NT2/D1 (cell line): ENCODE results near the gene CACHD1.

Experiments used
- DNase-seq: peaks from one replicate; pipeline ENCODE4 v3.0.0-alpha.2; 2011; ENCODE audit warnings: low read depth, low spot score
- H3K27me3 ChIP-seq: 2 replicates; pipeline ENCODE4 v1.6.0; 2011; ENCODE audit warnings: mild to moderate bottlenecking; ENCODE audit not compliant: insufficient read length, insufficient read depth
- H3K36me3 ChIP-seq: 2 replicates; pipeline ENCODE4 v1.6.1; 2011; ENCODE audit warnings: mild to moderate bottlenecking, low read length, mixed read lengths; ENCODE audit not compliant: insufficient read depth, insufficient read length
- H3K4me1 ChIP-seq: 2 replicates; pipeline ENCODE4 v1.5.1; 2011; ENCODE audit not compliant: insufficient read depth, insufficient read length
- H3K4me3 ChIP-seq: 2 replicates; pipeline ENCODE4 v1.5.1; 2011; ENCODE audit warnings: low read depth; ENCODE audit not compliant: insufficient read length
- H3K9ac ChIP-seq: 2 replicates; pipeline ENCODE4 v1.6.0; 2011; ENCODE audit warnings: low read depth; ENCODE audit not compliant: insufficient read length
- H3K9me3 ChIP-seq: 2 replicates; pipeline ENCODE4 v1.5.1; 2011; ENCODE audit warnings: mild to moderate bottlenecking, low read length; ENCODE audit not compliant: insufficient read depth
- SUZ12 ChIP-seq: IDR thresholded peaks from 2 replicates; pipeline ENCODE4 v1.6.1; 2011; ENCODE audit not compliant: insufficient read length, insufficient read depth; ENCODE audit errors: extremely low read depth
- YY1 ChIP-seq: IDR thresholded peaks from 2 replicates; pipeline ENCODE4 v1.6.1; 2011; ENCODE audit not compliant: insufficient read length, insufficient read depth
- ZNF274 ChIP-seq: IDR thresholded peaks from 2 replicates; pipeline ENCODE4 v1.6.1; 2011; ENCODE audit warnings: mild to moderate bottlenecking, low read depth, low read length

CACHD1 gene

GRCh38 chr1:64588876-64589275 is 118.9 kb downstream of the CACHD1 start:
- no peaks in the 10 kb centered on the region for H3K27me3 ChIP-seq
- H3K9me3 ChIP-seq: no peaks in the 10 kb centered on the region
- no peak for TF ChIP-seq ZNF274
- no peak for TF ChIP-seq SUZ12
- no peak overlapping the region for H3K9ac ChIP-seq
- DNase-seq: no peak
- H3K4me1 ChIP-seq: no peaks in the 10 kb centered on the region
- no peak overlapping the region for H3K4me3 ChIP-seq
- peaks cover 9% of the 10 kb centered on the region for H3K36me3 ChIP-seq

DNA sequence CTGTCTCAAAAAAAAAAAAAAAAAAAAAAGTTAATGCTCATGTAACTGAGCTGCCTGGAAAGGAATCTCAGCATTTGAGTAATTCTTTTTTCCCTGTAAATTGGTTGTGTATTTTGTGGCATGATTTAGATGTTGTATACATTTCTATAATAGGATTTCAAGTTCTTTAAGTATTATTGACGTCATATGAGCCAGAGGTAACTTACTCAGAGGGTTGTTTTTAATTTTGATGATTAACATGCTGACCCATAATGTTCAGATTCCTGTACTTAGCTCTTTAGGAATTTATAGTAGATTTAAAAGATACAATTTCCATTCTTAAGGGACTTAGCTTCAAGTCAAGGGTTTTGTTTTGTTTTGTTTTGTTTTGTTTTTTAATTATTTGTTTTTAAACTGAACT is 120.4 kb downstream of the CACHD1 start:
- DNase-seq: no peak
- TF ChIP-seq ZNF274 (no peak), SUZ12 (no peak), YY1 (no peak)
- Histone ChIP-seq H3K9me3 (no peaks in the 10 kb centered on the region), H3K4me1 (no peaks in the 10 kb centered on the region), H3K27me3 (no peaks in the 10 kb centered on the region), H3K36me3 (peaks cover 7% of the 10 kb centered on the region), H3K4me3 (no peak overlapping the region), H3K9ac (no peak overlapping the region)

GRCh38 chr1:64594446-64594845 is 124.5 kb downstream of the CACHD1 start:
- TF ChIP-seq SUZ12: no peak
- no peak for TF ChIP-seq ZNF274
- no peak for TF ChIP-seq YY1
- DNase-seq: no peak
- H3K9ac ChIP-seq: no peak overlapping the region
- H3K4me3 ChIP-seq: no peak overlapping the region
- H3K27me3 ChIP-seq: no peaks in the 10 kb centered on the region
- H3K4me1 ChIP-seq: no peaks in the 10 kb centered on the region
- peaks cover 7% of the 10 kb centered on the region for H3K36me3 ChIP-seq
- H3K9me3 ChIP-seq: no peaks in the 10 kb centered on the region

DNA sequence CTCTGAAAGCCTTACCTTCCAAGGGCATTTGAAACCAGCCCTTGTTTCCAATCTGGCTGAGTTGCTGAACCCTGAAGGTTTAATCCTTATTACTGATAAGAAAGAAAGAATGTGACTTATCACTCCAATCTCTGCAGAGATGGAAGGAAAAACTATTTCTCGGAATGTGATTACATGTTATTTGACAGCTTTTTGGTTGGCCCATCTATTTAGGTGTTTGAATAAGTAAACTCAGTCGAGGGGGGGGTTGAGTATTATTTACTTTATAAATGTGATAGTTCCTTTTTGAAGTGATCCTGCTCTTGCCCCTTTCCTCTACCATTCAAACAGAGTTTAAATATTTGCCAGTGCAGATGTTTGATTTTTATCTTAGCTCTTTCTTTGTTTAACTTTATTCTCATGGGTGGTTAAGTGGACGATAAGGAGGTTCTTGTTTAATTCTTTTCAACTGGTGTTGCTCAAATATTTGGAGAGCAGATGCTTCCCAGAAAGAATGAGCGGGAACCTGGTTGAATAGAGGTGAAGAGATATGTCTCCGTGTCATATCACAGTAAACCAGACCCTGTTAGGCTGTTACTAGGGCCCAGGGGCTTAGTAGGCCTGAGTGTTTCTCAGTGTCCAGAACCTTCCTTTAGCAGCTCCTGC is 126.1 kb downstream of the CACHD1 start:
- H3K4me3 ChIP-seq: no peak overlapping the region
- no peaks in the 10 kb centered on the region for H3K9me3 ChIP-seq
- TF ChIP-seq YY1 (no peak), SUZ12 (no peak), ZNF274 (no peak)
- no peak overlapping the region for H3K9ac ChIP-seq
- H3K4me1 ChIP-seq: no peaks in the 10 kb centered on the region
- no peaks in the 10 kb centered on the region for H3K27me3 ChIP-seq
- H3K36me3 ChIP-seq: peaks cover 20% of the 10 kb centered on the region
- DNase-seq: no peak

- no peak for DNase-seq
- Histone ChIP-seq H3K9me3 (no peaks in the 10 kb centered on the region), H3K4me1 (no peaks in the 10 kb centered on the region), H3K4me3 (no peak overlapping the region), H3K36me3 (peaks cover 18% of the 10 kb centered on the region), H3K27me3 (no peaks in the 10 kb centered on the region), H3K9ac (no peak overlapping the region)
- TF ChIP-seq YY1 (no peak), ZNF274 (no peak), SUZ12 (no peak)
Observed at GRCh38 chr1:64597113-64597512, 127.2 kb downstream of the CACHD1 start.

DNA sequence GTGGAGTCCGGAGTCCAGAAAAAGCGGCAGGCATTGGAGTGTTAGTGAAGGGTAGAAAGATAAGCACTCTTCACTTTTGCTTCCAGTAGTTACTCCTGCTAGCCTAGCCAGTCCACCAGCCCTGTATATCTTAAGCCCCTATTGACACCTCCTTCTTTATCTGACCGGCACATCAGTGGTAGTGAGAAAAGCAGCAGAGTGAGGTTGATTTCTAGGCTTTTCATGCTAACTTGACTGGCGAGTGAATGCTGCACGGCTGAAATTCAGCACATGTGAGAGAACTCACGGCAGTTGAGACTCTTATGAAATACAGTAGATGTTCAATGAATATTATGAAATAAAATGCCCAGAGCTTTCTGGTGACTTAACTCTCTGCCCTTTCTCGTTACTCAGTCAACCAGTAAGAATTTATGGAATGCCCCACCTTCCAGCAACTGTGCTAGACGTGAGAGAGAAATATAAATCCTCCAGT is 128.2 kb downstream of the CACHD1 start:
- no peaks in the 10 kb centered on the region for H3K9me3 ChIP-seq
- no peak overlapping the region for H3K9ac ChIP-seq
- H3K4me1 ChIP-seq: no peaks in the 10 kb centered on the region
- no peak for TF ChIP-seq ZNF274
- TF ChIP-seq SUZ12: no peak
- TF ChIP-seq YY1: no peak
- no peak for DNase-seq
- H3K27me3 ChIP-seq: no peaks in the 10 kb centered on the region
- H3K4me3 ChIP-seq: no peak overlapping the region
- peaks cover 22% of the 10 kb centered on the region for H3K36me3 ChIP-seq

DNA sequence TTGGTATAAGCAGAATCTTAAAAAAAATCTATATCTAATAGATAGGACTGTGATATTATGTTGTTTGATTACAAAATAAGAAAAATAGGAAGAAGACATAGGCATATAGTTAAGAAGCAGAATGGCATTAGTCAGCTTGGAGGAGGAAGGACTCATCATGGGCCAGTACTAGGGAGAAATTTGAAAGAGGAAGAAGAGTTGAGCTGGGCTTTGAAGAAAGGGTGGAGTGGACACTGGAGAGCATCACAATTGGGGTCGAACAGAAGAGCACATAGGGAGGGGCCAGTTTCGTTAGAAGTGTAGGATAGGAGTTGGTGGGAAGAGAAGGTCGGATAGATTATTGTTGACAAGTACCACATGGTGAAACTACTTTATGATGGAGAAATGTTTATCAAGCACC is 129.3 kb downstream of the CACHD1 start:
- Histone ChIP-seq H3K9me3 (no peaks in the 10 kb centered on the region), H3K9ac (no peak overlapping the region), H3K4me3 (no peak overlapping the region), H3K36me3 (peaks cover 30% of the 10 kb centered on the region), H3K27me3 (no peaks in the 10 kb centered on the region), H3K4me1 (no peaks in the 10 kb centered on the region)
- TF ChIP-seq ZNF274: no peak
- no peak for TF ChIP-seq SUZ12
- no peak for TF ChIP-seq YY1
- no peak for DNase-seq

DNA sequence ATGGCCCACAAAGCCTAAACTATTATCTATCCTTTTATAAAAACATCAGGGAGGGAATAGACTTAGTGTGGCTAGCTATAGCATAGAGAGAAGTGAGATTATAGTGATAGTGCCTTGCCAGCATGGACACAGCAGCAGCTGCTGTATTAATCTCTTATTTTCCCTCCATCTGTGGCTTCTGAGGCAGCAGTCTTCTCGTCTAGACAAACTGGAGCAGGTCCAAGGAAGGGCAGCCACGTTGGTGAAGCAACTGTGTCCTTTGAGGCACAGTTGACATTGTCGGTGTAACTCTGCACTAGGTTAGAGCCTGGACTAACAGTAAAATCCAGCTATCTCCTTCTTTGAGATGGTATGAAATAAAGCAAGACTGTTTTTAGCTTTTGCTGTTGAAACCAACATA is 131.3 kb downstream of the CACHD1 start:
- DNase-seq: no peak
- Histone ChIP-seq H3K9ac (no peak overlapping the region), H3K36me3 (peaks cover 40% of the 10 kb centered on the region), H3K4me3 (no peak overlapping the region), H3K27me3 (no peaks in the 10 kb centered on the region), H3K9me3 (peaks cover 5% of the 10 kb centered on the region; the same call in 1 of the 2 replicates), H3K4me1 (no peaks in the 10 kb centered on the region)
- TF ChIP-seq YY1 (no peak), ZNF274 (no peak), SUZ12 (no peak)
